ENCODE measurements around the gene GDAP2. TPM values are rescaled to one million over a fixed set of nuclear protein-coding genes. Genes with fewer than 3 reads are reported as not detected.

The GDAP2 gene
- total RNA-seq, 1 experiment from 2014 or later: 38.1 TPM

DNA sequence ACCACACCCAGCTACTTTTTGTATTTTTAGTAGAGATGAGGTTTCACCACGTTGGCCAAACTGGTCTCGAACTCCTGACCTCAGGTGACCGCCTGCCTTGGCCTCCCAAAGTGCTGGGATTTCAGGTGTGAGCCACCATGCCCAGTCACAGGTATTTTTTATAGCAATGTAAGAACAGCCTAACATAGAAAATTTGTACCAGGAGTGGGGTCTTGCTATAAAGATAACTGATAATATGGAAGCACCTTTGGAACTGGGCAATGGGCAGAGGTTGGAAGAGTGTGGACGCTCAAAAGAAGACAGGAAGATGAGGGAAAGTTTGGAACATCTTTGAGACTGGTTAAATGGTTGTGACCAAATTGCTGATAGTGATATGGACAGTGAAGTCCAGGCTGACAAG, 99.2 kb downstream of the GDAP2 start:
- no peak overlapping the region for H3K27ac ChIP-seq
- ChIA-PET CTCF (no interaction called here), POLR2A (ENCODE audit: unreplicated experiment) (no interaction called here)
- H3K4me3 ChIP-seq: no peak overlapping the region
- TF ChIP-seq EZH2 (IDR thresholded peaks at IDR 0.05; ENCODE audit: low read depth): no peak
- TF ChIP-seq, protein P1, sequence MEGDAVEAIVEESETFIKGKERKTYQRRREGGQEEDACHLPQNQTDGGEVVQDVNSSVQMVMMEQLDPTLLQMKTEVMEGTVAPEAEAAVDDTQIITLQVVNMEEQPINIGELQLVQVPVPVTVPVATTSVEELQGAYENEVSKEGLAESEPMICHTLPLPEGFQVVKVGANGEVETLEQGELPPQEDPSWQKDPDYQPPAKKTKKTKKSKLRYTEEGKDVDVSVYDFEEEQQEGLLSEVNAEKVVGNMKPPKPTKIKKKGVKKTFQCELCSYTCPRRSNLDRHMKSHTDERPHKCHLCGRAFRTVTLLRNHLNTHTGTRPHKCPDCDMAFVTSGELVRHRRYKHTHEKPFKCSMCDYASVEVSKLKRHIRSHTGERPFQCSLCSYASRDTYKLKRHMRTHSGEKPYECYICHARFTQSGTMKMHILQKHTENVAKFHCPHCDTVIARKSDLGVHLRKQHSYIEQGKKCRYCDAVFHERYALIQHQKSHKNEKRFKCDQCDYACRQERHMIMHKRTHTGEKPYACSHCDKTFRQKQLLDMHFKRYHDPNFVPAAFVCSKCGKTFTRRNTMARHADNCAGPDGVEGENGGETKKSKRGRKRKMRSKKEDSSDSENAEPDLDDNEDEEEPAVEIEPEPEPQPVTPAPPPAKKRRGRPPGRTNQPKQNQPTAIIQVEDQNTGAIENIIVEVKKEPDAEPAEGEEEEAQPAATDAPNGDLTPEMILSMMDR (conservative IDR thresholded peaks at IDR 0.05): no peak
- H2AFZ ChIP-seq: no peak overlapping the region
- no peaks in the 10 kb centered on the region for H4K20me1 ChIP-seq (ENCODE audit: insufficient read depth)
- peaks cover 4% of the 10 kb centered on the region; the same call in 1 of the 2 replicates for H3K9me3 ChIP-seq (ENCODE audit: insufficient read depth, low read depth)
- no TSS peak for BruUV-seq (replicated peaks)
- DNase-seq: no peak
- H3K4me2 ChIP-seq: no peak overlapping the region
- intact Hi-C loops (cut with micrococcal nuclease; ENCODE audit: unreplicated experiment): no loop called here
- H3K4me1 ChIP-seq (replicated peaks; ENCODE audit: insufficient read depth): peaks cover 31% of the 10 kb centered on the region
- no peaks in the 10 kb centered on the region for H3K27me3 ChIP-seq (ENCODE audit: insufficient read depth, low read depth)
- no peaks in the 10 kb centered on the region for H3K36me3 ChIP-seq (ENCODE audit: low read depth)
- H3K79me2 ChIP-seq (ENCODE audit: low read depth): no peaks in the 10 kb centered on the region
- peaks cover 31% of the 10 kb centered on the region for H3F3A ChIP-seq (ENCODE audit: insufficient read depth, low read depth)
- no peaks in the 10 kb centered on the region for H3K9me2 ChIP-seq (ENCODE audit: insufficient read depth)

DNA sequence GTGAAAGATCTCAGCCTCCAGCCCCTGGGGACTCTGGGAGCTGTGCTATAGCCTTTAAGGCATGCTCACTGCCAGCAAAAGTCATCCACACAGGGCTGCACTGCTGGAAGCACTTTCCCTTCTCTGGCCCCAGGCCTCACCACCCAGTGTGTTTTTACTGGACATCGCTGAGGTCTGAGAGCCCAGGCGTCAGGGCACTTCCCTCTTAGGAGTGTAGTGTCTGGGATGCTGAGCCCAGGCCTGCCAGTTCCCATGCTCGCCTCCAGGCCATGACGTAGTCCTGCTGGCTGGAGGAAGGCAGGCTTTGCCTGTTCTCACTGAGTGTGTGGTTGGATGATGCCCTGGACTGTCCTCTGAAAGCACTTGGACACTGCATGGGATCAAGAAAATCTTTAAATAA, 101.2 kb downstream of the GDAP2 start:
- TF ChIP-seq EZH2 (IDR thresholded peaks at IDR 0.05; ENCODE audit: low read depth): no peak
- TF ChIP-seq, protein P1 (conservative IDR thresholded peaks at IDR 0.05): no peak
- ChIA-PET CTCF (no interaction called here), POLR2A (ENCODE audit: unreplicated experiment) (interaction anchor here (0.6 kb wide), 1 partner anchor 23 kb away, joined by 4 read pairs; no protein-coding TSS in a partner anchor)

DNA sequence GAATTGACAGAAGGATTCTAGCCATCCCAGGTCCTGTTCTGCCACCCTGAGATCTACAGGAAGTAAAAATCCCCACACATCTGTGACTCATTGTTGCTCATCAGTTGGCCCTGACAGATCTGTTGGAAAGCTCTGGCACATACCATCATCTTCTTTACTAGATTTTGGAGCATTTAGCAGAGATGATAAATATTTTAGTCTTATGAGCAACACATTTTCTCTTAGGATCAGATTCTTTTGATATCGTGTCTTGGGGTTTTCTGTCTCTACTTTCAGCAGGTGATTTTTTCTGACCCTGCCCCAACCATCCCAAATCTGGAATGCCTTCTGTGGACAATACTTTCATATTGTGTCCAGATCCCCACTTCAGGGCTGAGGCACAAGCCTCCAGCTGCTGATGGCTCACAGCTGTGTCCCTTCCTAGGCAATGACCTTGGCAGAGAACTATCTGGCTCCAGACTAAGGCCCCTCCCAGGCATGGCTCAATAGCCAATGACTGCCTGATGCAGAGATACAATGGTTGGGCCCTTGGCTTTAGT, 102.8 kb downstream of the GDAP2 start:
- Histone ChIP-seq H3K4me2 (peak overlapping the region; percentile 48), H3K9me2 (ENCODE audit: insufficient read depth) (no peaks in the 10 kb centered on the region), H3K4me3 (no peak overlapping the region), H4K20me1 (ENCODE audit: insufficient read depth) (no peaks in the 10 kb centered on the region), H2AFZ (no peak overlapping the region), H3K36me3 (ENCODE audit: low read depth) (no peaks in the 10 kb centered on the region), H3K4me1 (replicated peaks; ENCODE audit: insufficient read depth) (peaks cover 53% of the 10 kb centered on the region), H3F3A (ENCODE audit: insufficient read depth, low read depth) (peaks cover 34% of the 10 kb centered on the region), H3K27ac (peak overlapping the region; percentile 60), H3K27me3 (ENCODE audit: insufficient read depth, low read depth) (no peaks in the 10 kb centered on the region), H3K79me2 (ENCODE audit: low read depth) (no peaks in the 10 kb centered on the region), H3K9me3 (ENCODE audit: insufficient read depth, low read depth) (peaks cover 7% of the 10 kb centered on the region; the same call in 1 of the 2 replicates)
- BruUV-seq (replicated peaks): no TSS peak
- CTCF ChIA-PET: interaction anchor here (0.6 kb wide), 1 partner anchor 1101 kb away, joined by 8 read pairs; no protein-coding TSS in a partner anchor
- peak; percentile 47 to 93 for DNase-seq
- POLR2A ChIA-PET (ENCODE audit: unreplicated experiment): interaction anchor here (0.6 kb wide), 1 partner anchor 12 kb away, joined by 9 read pairs; no protein-coding TSS in a partner anchor
- intact Hi-C loops (cut with micrococcal nuclease; ENCODE audit: unreplicated experiment): loop anchor here (2.0 to 10.0 kb wide), 2 partner anchors 68 to 222 kb away; partner anchors contain the start of gene TENT5C
- no peak for TF ChIP-seq EZH2 (IDR thresholded peaks at IDR 0.05; ENCODE audit: low read depth)
- TF ChIP-seq, protein P1 (conservative IDR thresholded peaks at IDR 0.05): no peak

More for the DNA sequence above, 101.2 kb downstream of the GDAP2 start:
- Histone ChIP-seq H3K9me2 (ENCODE audit: insufficient read depth) (no peaks in the 10 kb centered on the region), H3K9me3 (ENCODE audit: insufficient read depth, low read depth) (peaks cover 4% of the 10 kb centered on the region; the same call in 1 of the 2 replicates), H3K4me3 (no peak overlapping the region), H3K4me1 (replicated peaks; ENCODE audit: insufficient read depth) (peaks cover 39% of the 10 kb centered on the region), H3F3A (ENCODE audit: insufficient read depth, low read depth) (peaks cover 34% of the 10 kb centered on the region), H3K36me3 (ENCODE audit: low read depth) (no peaks in the 10 kb centered on the region), H3K79me2 (ENCODE audit: low read depth) (no peaks in the 10 kb centered on the region), H2AFZ (no peak overlapping the region), H3K4me2 (no peak overlapping the region), H3K27ac (no peak overlapping the region), H4K20me1 (ENCODE audit: insufficient read depth) (no peaks in the 10 kb centered on the region), H3K27me3 (ENCODE audit: insufficient read depth, low read depth) (no peaks in the 10 kb centered on the region)
- no peak for DNase-seq
- intact Hi-C loops (cut with micrococcal nuclease; ENCODE audit: unreplicated experiment): loop anchor here (10.0 kb wide), 1 partner anchor 223 kb away; the partner anchor contains the start of gene TENT5C
- BruUV-seq (replicated peaks): no TSS peak
